ENCODE results near the gene EPB41L3. TPM values are rescaled to one million over a fixed set of nuclear protein-coding genes. Genes with fewer than 3 reads are reported as not detected.

EPB41L3 gene
- total RNA-seq, 1 experiment from 2014 or later, result 0.36 TPM

GRCh38 chr18:5518179-5518770 is 25.5 kb downstream of the EPB41L3 start:
- CTCF ChIA-PET, result no interaction called here
- no TSS peak for BruUV-seq (replicated peaks)
- Histone ChIP-seq H3K4me3 (ENCODE audit: low read depth in 2 of 2, low read length in 2 of 2) (no peak overlapping the region), H3K27ac (ENCODE audit: low read length) (no peak overlapping the region), H3K9me3 (ENCODE audit: control insufficient read depth, insufficient read depth, low read depth, low read length) (no peaks in the 10 kb centered on the region), H3K4me1 (ENCODE audit: control insufficient read depth, insufficient read depth, low read length) (no peaks in the 10 kb centered on the region), H3K36me3 (ENCODE audit: control insufficient read depth, insufficient read depth, low read length) (no peaks in the 10 kb centered on the region), H3K27me3 (ENCODE audit: control insufficient read depth, insufficient read depth, low read length) (no peaks in the 10 kb centered on the region; the same call in 1 of the 2 replicates)
- ATAC-seq, result no peak
- no peak for TF ChIP-seq SIN3A (IDR thresholded peaks at IDR 0.05; ENCODE audit: borderline replicate concordance, insufficient read depth, low read depth, low read length)
- no peak for TF ChIP-seq CTCF (IDR thresholded peaks at IDR 0.05)
- TF ChIP-seq TCF7L2 (IDR thresholded peaks at IDR 0.05; ENCODE audit: low read depth, low read length), result no peak
- TF ChIP-seq, protein P1, sequence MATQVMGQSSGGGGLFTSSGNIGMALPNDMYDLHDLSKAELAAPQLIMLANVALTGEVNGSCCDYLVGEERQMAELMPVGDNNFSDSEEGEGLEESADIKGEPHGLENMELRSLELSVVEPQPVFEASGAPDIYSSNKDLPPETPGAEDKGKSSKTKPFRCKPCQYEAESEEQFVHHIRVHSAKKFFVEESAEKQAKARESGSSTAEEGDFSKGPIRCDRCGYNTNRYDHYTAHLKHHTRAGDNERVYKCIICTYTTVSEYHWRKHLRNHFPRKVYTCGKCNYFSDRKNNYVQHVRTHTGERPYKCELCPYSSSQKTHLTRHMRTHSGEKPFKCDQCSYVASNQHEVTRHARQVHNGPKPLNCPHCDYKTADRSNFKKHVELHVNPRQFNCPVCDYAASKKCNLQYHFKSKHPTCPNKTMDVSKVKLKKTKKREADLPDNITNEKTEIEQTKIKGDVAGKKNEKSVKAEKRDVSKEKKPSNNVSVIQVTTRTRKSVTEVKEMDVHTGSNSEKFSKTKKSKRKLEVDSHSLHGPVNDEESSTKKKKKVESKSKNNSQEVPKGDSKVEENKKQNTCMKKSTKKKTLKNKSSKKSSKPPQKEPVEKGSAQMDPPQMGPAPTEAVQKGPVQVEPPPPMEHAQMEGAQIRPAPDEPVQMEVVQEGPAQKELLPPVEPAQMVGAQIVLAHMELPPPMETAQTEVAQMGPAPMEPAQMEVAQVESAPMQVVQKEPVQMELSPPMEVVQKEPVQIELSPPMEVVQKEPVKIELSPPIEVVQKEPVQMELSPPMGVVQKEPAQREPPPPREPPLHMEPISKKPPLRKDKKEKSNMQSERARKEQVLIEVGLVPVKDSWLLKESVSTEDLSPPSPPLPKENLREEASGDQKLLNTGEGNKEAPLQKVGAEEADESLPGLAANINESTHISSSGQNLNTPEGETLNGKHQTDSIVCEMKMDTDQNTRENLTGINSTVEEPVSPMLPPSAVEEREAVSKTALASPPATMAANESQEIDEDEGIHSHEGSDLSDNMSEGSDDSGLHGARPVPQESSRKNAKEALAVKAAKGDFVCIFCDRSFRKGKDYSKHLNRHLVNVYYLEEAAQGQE (IDR thresholded peaks at IDR 0.05; ENCODE audit: insufficient read depth in 1 of 2, low read depth in 2 of 2, low read length in 1 of 2), result no peak
- TF ChIP-seq POLR2AphosphoS5 (IDR thresholded peaks at IDR 0.05; ENCODE audit: low read depth, low read length), result no peak
- POLR2A ChIA-PET, result no interaction called here
- intact Hi-C loops (cut with micrococcal nuclease; ENCODE audit: unreplicated experiment) (no loop called here), in situ Hi-C loops (cut with HindIII; ENCODE audit: low pct_unique_long_range_greater_than_20kb, low sequenced_read_pairs) (no loop called here)
- no peak for DNase-seq (ENCODE audit: low read depth, low spot score)

DNA sequence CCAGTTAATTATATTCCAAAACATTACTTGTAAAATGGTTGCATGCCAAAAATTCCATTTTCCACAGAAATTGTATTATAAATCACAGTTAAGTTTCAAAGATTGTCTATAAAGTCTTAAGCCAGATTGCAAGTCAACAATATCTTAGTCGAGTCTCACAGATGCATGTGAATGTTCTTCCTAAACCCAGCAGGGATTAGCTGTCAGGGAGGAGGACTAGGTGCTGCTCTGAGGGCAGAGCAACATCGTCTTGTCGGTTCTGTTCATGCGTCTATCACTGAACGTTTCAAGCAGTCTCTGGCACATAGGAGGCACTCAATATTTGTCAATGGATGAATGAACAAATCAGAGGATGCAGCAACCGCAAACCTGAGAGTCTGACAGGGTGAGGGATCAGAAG is 27.0 kb downstream of the EPB41L3 start:
- BruUV-seq (replicated peaks), result no TSS peak
- intact Hi-C loops (cut with micrococcal nuclease; ENCODE audit: unreplicated experiment) (no loop called here), in situ Hi-C loops (cut with HindIII; ENCODE audit: low pct_unique_long_range_greater_than_20kb, low sequenced_read_pairs) (no loop called here)
- H3K27ac ChIP-seq (ENCODE audit: low read length), result no peak overlapping the region
- no peaks in the 10 kb centered on the region; the same call in 1 of the 2 replicates for H3K27me3 ChIP-seq (ENCODE audit: control insufficient read depth, insufficient read depth, low read length)
- H3K36me3 ChIP-seq (ENCODE audit: control insufficient read depth, insufficient read depth, low read length), result no peaks in the 10 kb centered on the region
- H3K4me1 ChIP-seq (ENCODE audit: control insufficient read depth, insufficient read depth, low read length), result no peaks in the 10 kb centered on the region
- ChIA-PET CTCF (no interaction called here), POLR2A (no interaction called here)
- no peak overlapping the region for H3K4me3 ChIP-seq (ENCODE audit: low read depth in 2 of 2, low read length in 2 of 2)
- TF ChIP-seq SIN3A (IDR thresholded peaks at IDR 0.05; ENCODE audit: borderline replicate concordance, insufficient read depth, low read depth, low read length) (no peak), TCF7L2 (IDR thresholded peaks at IDR 0.05; ENCODE audit: low read depth, low read length) (no peak), POLR2AphosphoS5 (IDR thresholded peaks at IDR 0.05; ENCODE audit: low read depth, low read length) (no peak), CTCF (IDR thresholded peaks at IDR 0.05) (no peak)
- TF ChIP-seq, protein P1 (IDR thresholded peaks at IDR 0.05; ENCODE audit: insufficient read depth in 1 of 2, low read depth in 2 of 2, low read length in 1 of 2), result no peak
- ATAC-seq (no peak), DNase-seq (ENCODE audit: low read depth, low spot score) (no peak)
- H3K9me3 ChIP-seq (ENCODE audit: control insufficient read depth, insufficient read depth, low read depth, low read length), result no peaks in the 10 kb centered on the region
